ENCODE data around the gene PCSK6.

DNA sequence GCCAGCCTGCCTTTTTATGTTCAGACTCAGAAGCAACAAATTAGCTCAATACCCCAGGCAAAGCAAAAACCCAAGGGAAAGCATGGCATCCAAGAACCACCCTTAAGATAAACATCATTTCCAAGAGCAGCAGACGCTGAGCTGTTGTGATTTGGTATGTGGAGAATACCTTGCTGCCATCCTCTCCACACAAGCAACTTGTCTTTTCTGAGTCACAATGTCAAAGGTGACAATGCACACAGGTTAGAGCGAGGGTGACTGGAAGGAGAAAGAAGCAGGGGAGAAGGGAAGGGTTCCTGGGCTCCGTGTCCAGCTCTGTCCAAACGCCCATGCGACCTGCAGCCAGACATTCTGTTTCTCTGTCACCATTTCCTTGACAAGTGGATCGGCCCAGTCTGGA, 6.0 kb downstream of the PCSK6 start:
- TF ChIP-seq, protein P1, sequence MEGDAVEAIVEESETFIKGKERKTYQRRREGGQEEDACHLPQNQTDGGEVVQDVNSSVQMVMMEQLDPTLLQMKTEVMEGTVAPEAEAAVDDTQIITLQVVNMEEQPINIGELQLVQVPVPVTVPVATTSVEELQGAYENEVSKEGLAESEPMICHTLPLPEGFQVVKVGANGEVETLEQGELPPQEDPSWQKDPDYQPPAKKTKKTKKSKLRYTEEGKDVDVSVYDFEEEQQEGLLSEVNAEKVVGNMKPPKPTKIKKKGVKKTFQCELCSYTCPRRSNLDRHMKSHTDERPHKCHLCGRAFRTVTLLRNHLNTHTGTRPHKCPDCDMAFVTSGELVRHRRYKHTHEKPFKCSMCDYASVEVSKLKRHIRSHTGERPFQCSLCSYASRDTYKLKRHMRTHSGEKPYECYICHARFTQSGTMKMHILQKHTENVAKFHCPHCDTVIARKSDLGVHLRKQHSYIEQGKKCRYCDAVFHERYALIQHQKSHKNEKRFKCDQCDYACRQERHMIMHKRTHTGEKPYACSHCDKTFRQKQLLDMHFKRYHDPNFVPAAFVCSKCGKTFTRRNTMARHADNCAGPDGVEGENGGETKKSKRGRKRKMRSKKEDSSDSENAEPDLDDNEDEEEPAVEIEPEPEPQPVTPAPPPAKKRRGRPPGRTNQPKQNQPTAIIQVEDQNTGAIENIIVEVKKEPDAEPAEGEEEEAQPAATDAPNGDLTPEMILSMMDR (IDR thresholded peaks at IDR 0.05; ENCODE audit: borderline replicate concordance, extremely low read depth, low read length, poor library complexity, severe bottlenecking), result no peak
- no peak for TF ChIP-seq EZH2 (IDR thresholded peaks at IDR 0.05; ENCODE audit: borderline replicate concordance, low read depth, low read length, severe bottlenecking)
